Measurements from ENCODE around the gene TAC4.

The TAC4 gene

DNA sequence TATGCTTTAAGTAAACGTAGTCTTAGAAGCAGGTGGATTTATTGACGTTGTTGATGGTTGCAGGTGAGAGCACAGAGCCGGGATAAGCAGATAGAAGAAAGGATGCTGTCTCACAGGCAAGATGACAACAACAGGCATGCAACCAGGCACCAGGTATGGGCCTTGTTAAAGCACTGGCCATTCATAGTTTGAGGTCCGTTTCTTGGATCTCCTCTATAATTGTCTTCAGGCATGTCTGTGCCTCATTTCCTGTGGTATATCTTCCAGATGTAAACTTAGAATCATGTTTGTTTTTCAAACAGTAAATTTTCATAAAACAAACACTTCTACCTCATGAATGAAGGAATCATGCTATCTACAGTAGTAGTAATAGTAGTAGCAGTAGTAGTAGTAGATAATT, 38.8 kb downstream of the TAC4 start:
- DNase-seq (ENCODE audit: low read depth), result no peak

- no peak for DNase-seq (ENCODE audit: low read depth)
These were observed 49.1 kb downstream of the TAC4 start for GRCh38 chr17:49798738-49799137.

DNA sequence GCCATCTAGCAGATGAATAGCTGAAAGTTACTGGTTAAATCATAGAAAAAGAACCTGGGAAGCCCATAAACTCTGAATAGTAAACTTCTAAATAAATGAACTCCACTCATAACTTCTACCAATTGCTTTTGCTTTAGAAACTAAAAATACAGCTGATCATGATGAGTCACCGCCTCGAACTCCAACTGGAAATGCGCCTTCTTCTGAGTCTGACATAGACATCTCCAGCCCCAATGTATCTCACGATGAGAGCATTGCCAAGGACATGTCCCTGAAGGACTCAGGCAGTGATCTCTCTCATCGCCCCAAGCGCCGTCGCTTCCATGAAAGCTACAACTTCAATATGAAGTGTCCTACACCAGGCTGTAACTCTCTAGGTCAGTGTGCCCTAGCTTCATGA, 49.7 kb downstream of the TAC4 start:
- DNase-seq (ENCODE audit: low read depth), result no peak

GRCh38 chr17:49795372-49795771, 52.5 kb downstream of the TAC4 start:
- DNase-seq (ENCODE audit: low read depth), result no peak

DNA sequence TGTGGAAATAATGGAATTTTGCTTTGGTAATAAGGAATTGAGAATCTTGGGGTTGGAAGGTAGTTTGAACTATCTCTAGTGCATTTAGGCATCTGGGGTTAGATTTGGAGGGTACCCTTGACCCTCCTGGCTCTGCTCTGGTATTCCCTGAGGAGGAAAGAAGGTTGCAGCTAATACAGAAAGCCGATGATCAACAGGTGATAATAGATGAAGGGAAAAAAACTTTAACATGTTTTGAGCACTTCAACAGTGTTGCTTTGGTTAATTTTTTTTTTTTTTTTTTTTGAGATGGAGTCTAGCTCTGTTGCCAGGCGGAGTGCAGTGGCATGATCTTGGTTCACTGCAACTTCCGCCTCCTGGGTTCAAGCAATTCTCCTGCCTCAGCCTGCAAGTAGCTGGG, 54.6 kb downstream of the TAC4 start:
- DNase-seq (ENCODE audit: low read depth), result no peak

DNA sequence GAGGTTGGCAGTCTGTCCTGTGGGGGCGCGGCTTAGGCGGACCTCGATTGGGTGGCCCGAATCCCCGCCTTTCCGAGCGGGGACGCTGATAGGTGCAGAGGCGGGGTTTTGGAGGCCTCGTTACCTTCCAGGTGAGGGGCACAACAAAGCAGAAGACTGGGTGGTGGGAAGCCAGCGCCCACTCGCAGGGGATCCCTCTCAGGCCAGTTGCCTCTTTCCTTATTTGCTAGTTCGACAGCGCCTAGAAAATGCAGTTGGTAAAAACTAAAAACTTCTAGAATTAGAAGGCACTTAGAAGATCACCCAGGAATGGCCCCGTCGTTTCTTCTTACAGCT, 58.7 kb downstream of the TAC4 start:
- no peak for DNase-seq (ENCODE audit: low read depth)

DNA sequence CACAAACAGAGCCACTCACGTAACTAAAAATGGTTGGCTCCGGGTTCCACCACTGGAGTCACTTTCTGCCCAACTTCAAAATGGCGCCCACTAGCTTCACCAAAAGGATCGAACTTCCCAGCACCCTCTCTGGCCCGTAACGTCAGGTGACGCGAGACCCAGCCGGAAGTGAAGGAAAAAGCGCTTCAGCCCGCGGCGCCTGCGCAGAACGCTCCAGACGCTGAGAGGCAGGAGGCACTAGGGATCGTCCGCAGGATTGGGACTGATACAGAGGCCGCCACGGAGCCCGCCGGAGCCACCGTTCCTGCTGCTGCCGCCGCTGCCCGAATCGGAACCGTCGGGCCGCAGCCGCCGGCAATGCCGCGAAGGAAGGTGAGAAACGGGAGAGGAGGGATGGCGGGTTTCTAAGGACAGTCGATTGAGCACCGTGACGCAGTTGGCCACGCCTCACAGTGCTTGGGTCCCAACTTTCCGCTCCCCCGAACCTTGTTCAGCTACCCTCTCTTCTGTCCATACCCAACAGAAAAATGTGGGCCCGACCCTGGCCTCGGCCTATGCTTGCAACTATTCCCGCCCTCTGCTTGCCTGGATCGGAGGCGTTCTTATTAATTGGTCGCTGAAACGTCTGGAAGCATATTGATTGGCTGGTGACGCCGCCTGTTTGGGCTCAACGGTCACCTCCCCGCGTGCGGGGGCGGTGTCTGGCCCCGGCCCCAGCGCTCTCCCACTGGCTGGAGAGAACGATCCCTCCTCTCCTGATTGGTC, 59.2 kb downstream of the TAC4 start, which contains the start of gene KAT7:
Gene KAT7, plus strand, starts transcription at position 204 of the 765 bp plus-strand sequence. Its CDS starts 154 bp downstream, at position 358.
- DNase-seq (ENCODE audit: low read depth), result peak; percentile 98

All from activated T-helper 1 cell treated with Interleukin-2 at 50 U/mL for 16 hours (primary cell).